Coronary artery (tissue), 2 donors: Measurements from ENCODE around the gene SHROOM3.

Experiments
- DNase-seq: peaks from one replicate; pipeline ENCODE4 v3.0.0-alpha.2; 2017; ENCODE audit warnings: low spot score
- H3K27ac ChIP-seq, 2 donors: fragments of 200-600 bp; sonication (generic); one replicate each; pipeline ENCODE4 v1.5.1; 2016 to 2019
- H3K4me3 ChIP-seq: fragments of 200-600 bp; sonication (generic); 2 replicates; pipeline ENCODE4 v1.5.1; 2016; ENCODE audit warnings: mild to moderate bottlenecking, moderate library complexity
- CTCF ChIP-seq: fragments of 200-600 bp; sonication (generic); IDR thresholded peaks from one replicate; pipeline ENCODE4 v1.5.1; 2019; ENCODE audit warnings: antibody characterized with exemption

SHROOM3 gene

DNA sequence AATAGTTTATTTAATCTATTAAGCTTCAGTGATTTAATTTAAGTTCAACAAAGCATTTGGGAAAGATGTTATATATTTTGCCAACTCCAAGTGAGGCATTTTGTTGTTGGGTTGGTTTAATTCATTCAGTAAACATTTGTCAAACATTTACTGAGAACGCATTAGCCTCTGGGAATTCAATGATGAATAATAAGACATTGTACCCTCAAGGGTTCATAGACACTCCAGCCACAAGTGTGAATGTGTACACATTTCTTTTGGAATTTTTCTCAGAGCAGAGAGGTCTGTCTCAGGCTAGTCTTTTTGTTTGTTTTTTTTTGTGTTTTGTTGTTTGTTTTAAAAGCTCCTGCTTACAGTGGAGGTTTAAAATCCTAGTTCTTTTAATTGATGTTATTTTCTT is 259.0 kb downstream of the SHROOM3 start:
- TF ChIP-seq CTCF, result no peak
- Histone ChIP-seq H3K4me3 (no peak overlapping the region), H3K27ac (no peak overlapping the region)
- DNase-seq, result no peak

GRCh38 chr4:76696109-76696508 is 261.1 kb downstream of the SHROOM3 start:
- no peak for DNase-seq
- Histone ChIP-seq H3K27ac (no peak overlapping the region), H3K4me3 (no peak overlapping the region)
- TF ChIP-seq CTCF, result no peak

- no peak overlapping the region for H3K27ac ChIP-seq
- DNase-seq, result no peak
- H3K4me3 ChIP-seq, result no peak overlapping the region
- no peak for TF ChIP-seq CTCF
Measured at GRCh38 chr4:76697129-76697803, 262.2 kb downstream of the SHROOM3 start.

GRCh38 chr4:76698141-76698540 is 263.1 kb downstream of the SHROOM3 start:
- DNase-seq, result no peak
- H3K4me3 ChIP-seq, result no peak overlapping the region
- H3K27ac ChIP-seq, result no peak overlapping the region
- no peak for TF ChIP-seq CTCF

DNA sequence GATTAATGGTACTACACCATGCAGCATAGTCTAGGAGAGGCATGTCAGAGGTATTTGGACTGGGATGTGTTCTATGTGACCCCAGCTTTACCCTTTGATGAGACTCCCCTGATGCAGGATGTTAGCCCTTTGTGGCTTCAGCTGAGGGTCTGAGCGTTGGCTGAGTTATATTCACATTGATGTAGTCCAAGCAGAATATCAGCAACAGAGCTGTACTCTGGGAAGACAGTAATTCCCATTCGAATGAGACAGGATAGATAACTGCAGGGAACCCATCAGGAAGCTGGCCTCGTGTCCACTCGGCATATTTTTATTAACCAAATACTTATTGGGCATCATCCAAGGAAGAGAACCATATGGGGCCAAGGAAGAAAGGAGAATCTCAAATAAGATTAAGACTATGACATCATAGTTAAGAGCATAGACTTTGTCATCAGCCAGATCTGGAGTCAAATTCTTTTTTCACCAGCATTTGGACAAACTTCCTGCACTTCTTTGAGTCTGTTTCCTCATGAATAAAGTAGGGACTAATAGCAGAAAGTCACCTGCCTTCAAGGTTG is 264.8 kb downstream of the SHROOM3 start:
- TF ChIP-seq CTCF, result no peak
- Histone ChIP-seq H3K4me3 (no peak overlapping the region), H3K27ac (no peak overlapping the region)
- DNase-seq, result no peak

DNA sequence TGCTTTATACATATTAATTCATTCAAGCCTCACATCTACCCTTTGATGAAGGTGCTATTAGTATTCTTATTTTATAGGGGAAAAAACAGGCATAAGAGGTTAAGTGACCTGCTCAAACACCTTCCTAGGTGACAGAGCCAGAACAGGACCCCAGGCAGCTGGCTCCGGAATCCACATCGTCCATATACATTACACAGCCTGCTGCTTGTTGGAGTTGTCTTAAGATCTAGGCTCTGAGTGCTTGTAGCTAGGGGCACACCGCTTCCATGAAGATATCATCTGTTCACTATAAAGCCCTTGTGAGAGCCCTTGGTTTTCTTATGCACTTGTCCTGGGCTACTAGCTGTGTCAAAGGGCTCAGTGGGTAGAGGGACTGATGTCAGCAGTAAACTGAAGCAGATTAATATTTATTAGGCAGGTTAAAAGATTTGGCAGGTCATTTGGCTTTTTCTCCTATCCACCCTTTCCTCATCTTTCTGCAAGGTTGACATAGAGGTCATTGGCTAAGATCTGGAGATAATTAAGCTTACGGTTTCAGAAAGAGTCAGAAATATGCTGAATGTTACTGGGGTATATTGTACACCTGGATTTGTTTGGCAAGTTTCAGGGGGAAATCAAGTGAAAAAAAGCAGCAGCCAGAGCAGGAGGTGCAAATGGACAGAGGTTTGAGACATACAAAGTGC is 267.6 kb downstream of the SHROOM3 start:
- no peak for DNase-seq
- no peak overlapping the region for H3K4me3 ChIP-seq
- peak overlapping the region in 1 of 2 donors; percentile 67 for H3K27ac ChIP-seq
- no peak for TF ChIP-seq CTCF

GRCh38 chr4:76703123-76703490 is 268.1 kb downstream of the SHROOM3 start:
- H3K27ac ChIP-seq, result peak overlapping the region; percentile 43 to 67
- DNase-seq, result no peak
- no peak for TF ChIP-seq CTCF

More at GRCh38 chr4:76703123-76703490, 268.1 kb downstream of the SHROOM3 start:
- no peak overlapping the region for H3K4me3 ChIP-seq
